H1 (cell line): ENCODE measurements around the gene SULF2. TPM values are rescaled to one million over a fixed set of nuclear protein-coding genes. Genes with fewer than 3 reads are reported as not detected.

Experiments used
- CBX5 ChIP-seq: fragments of 300-800, 300-1000 bp; sonication (generic); IDR thresholded peaks from 2 replicates; pipeline ENCODE4 v1.7.1; 2016; ENCODE audit warnings: antibody characterized with exemption, low read length, low read depth
- CHD7 ChIP-seq: fragments of 300-600 bp; sonication (generic); IDR thresholded peaks from 2 replicates; pipeline ENCODE4 v1.7.1; 2012; ENCODE audit warnings: low read length, moderate library complexity, mild to moderate bottlenecking, inconsistent platforms; ENCODE audit not compliant: insufficient replicate concordance
- RFX5 ChIP-seq: IDR thresholded peaks from 2 replicates; pipeline ENCODE4 v1.6.1; 2011; ENCODE audit warnings: low read depth, low read length, improper control_type of control experiment, borderline replicate concordance
- TCF12 ChIP-seq: IDR thresholded peaks from 2 replicates; pipeline ENCODE4 v1.6.1; 2011; ENCODE audit warnings: low read depth, mild to moderate bottlenecking, low read length
- polyA plus RNA-seq, 7 experiments: library from polyadenylated mRNA; depleted of rRNA in 3 of 7; stranded (reverse) in 5 of 7; unstranded in 2 of 7; fragments of >200 nt in 5 of 7; fragments of 200-250 nt in 2 of 7; gene quantifications; 1 replicate in 5 of 7; 2 replicates in 1 of 7; 4 replicates in 1 of 7; pipeline versions ENCODE4 v1.2.1 to v1.2.3, GENCODE V29; 2011 to 2013; ENCODE audit warnings: missing spikeins in 2 of 7, mixed read lengths in 2 of 7
- total RNA-seq: library from RNA; stranded (reverse); fragmentation: NEBNext Ultra II Directional; extraction: Animal tissue kit (Norgen Biotek cat#: 25700); gene quantifications from 2 replicates; pipeline ENCODE4 v1.2.1, GENCODE V29; 2021

Gene SULF2
- total and polyA plus RNA-seq, 2 of the 8 experiments (the other 6 are each of a cell fraction or from before 2014, with no cell fraction given): 15.7 to 28.2 TPM

- TF ChIP-seq CHD7 (no peak), TCF12 (no peak), RFX5 (no peak), CBX5 (no peak)
These were observed 77.0 kb downstream of the SULF2 start (continued) for GRCh38 chr20:47708140-47708807.
